Osteoblast (primary cell): ENCODE data around the gene GABRB3. TPM values are rescaled to one million over a fixed set of nuclear protein-coding genes. Genes with fewer than 3 reads are reported as not detected.

Experiments
- DNase-seq: peaks from one replicate; pipeline ENCODE4 v3.0.0; 2011; ENCODE audit warnings: low spot score, mixed read lengths; ENCODE audit not compliant: insufficient read length; ENCODE audit errors: missing footprints
- H2AFZ ChIP-seq: 2 replicates; pipeline ENCODE4 v1.6.0; 2011; ENCODE audit warnings: mild to moderate bottlenecking, low read length
- H3K27ac ChIP-seq: 2 replicates; pipeline ENCODE4 v1.5.1; 2011; ENCODE audit warnings: mild to moderate bottlenecking, low read depth, low read length, moderate library complexity
- H3K27me3 ChIP-seq: 2 replicates; pipeline ENCODE4 v1.6.0; 2012; ENCODE audit warnings: mild to moderate bottlenecking, control low read depth, inconsistent platforms, low read length, moderate library complexity; ENCODE audit not compliant: insufficient read depth
- H3K36me3 ChIP-seq: 2 replicates; pipeline ENCODE4 v1.5.1; 2011; ENCODE audit warnings: mild to moderate bottlenecking, low read length, control low read depth, moderate library complexity; ENCODE audit not compliant: insufficient read depth
- H3K4me1 ChIP-seq: 2 replicates; pipeline ENCODE4 v1.5.1; 2011; ENCODE audit warnings: mild to moderate bottlenecking, low read length, control low read depth, moderate library complexity; ENCODE audit not compliant: insufficient read depth
- H3K4me2 ChIP-seq: 2 replicates; pipeline ENCODE4 v1.6.0; 2011; ENCODE audit warnings: mild to moderate bottlenecking, low read length; ENCODE audit not compliant: insufficient read depth
- H3K4me3 ChIP-seq: fragments of 200-600 bp; sonication (generic); 3 replicates; pipeline ENCODE4 v1.5.1; 2012; ENCODE audit warnings: mild to moderate bottlenecking, low read length, inconsistent platforms; ENCODE audit not compliant: insufficient read depth
- H3K79me2 ChIP-seq: 2 replicates; pipeline ENCODE4 v1.6.0; 2012; ENCODE audit warnings: mild to moderate bottlenecking, low read length, control low read depth, inconsistent platforms; ENCODE audit not compliant: insufficient read depth
- H3K9me3 ChIP-seq: 2 replicates; pipeline ENCODE4 v1.5.1; 2011; ENCODE audit warnings: low read depth, low read length, control low read depth
- H4K20me1 ChIP-seq: 2 replicates; pipeline ENCODE4 v1.6.0; 2012; ENCODE audit warnings: mild to moderate bottlenecking, low read length, control low read depth; ENCODE audit not compliant: insufficient read depth
- CTCF ChIP-seq: IDR thresholded peaks from 2 replicates; pipeline ENCODE4 v1.5.1; 2011; ENCODE audit warnings: mild to moderate bottlenecking, low read depth, low read length, moderate library complexity; ENCODE audit errors: extremely low read depth
- total RNA-seq: library from RNA; depleted of rRNA; stranded (reverse); fragments of >200 nt; gene quantifications from 2 replicates; pipeline ENCODE4 v1.2.3, GENCODE V29; 2012

The GABRB3 gene
- total RNA-seq, 1 donor: under 0.01 TPM

GRCh38 chr15:26716069-26716468, 56.8 kb downstream of the GABRB3 start:
- H3K4me1 ChIP-seq: no peaks in the 10 kb centered on the region
- no peaks in the 10 kb centered on the region for H3K79me2 ChIP-seq
- H3K27me3 ChIP-seq: no peaks in the 10 kb centered on the region
- no peak overlapping the region for H3K4me3 ChIP-seq
- peaks cover 7% of the 10 kb centered on the region for H3K9me3 ChIP-seq
- no peak overlapping the region for H3K27ac ChIP-seq
- no peaks in the 10 kb centered on the region for H4K20me1 ChIP-seq
- no peaks in the 10 kb centered on the region for H3K36me3 ChIP-seq
- no peak overlapping the region for H3K4me2 ChIP-seq
- DNase-seq: no peak
- TF ChIP-seq CTCF: no peak
- H2AFZ ChIP-seq: no peak overlapping the region

- H3K36me3 ChIP-seq: no peaks in the 10 kb centered on the region
- peaks cover 3% of the 10 kb centered on the region for H3K9me3 ChIP-seq
- H3K79me2 ChIP-seq: no peaks in the 10 kb centered on the region
- no peak overlapping the region for H3K27ac ChIP-seq
- H3K4me3 ChIP-seq: no peak overlapping the region
- H2AFZ ChIP-seq: no peak overlapping the region
- no peaks in the 10 kb centered on the region for H3K27me3 ChIP-seq
- no peak for TF ChIP-seq CTCF
- H3K4me2 ChIP-seq: no peak overlapping the region
- no peaks in the 10 kb centered on the region for H3K4me1 ChIP-seq
- no peak for DNase-seq
- H4K20me1 ChIP-seq: no peaks in the 10 kb centered on the region
These were observed 59.4 kb downstream of the GABRB3 start for GRCh38 chr15:26713498-26713897.

- Histone ChIP-seq H3K9me3 (peaks cover 4% of the 10 kb centered on the region), H3K4me3 (no peak overlapping the region), H3K4me1 (no peaks in the 10 kb centered on the region), H3K27ac (no peak overlapping the region), H4K20me1 (no peaks in the 10 kb centered on the region), H3K4me2 (no peak overlapping the region), H2AFZ (no peak overlapping the region), H3K36me3 (no peaks in the 10 kb centered on the region), H3K79me2 (no peaks in the 10 kb centered on the region), H3K27me3 (no peaks in the 10 kb centered on the region)
- TF ChIP-seq CTCF: no peak
- no peak for DNase-seq
These were observed 60.5 kb downstream of the GABRB3 start for GRCh38 chr15:26712335-26712734.

GRCh38 chr15:26711445-26711844, 61.4 kb downstream of the GABRB3 start:
- Histone ChIP-seq H4K20me1 (no peaks in the 10 kb centered on the region), H3K4me2 (no peak overlapping the region), H3K4me1 (no peaks in the 10 kb centered on the region), H3K36me3 (no peaks in the 10 kb centered on the region), H2AFZ (no peak overlapping the region), H3K27ac (no peak overlapping the region), H3K79me2 (no peaks in the 10 kb centered on the region), H3K27me3 (no peaks in the 10 kb centered on the region), H3K9me3 (peaks cover 4% of the 10 kb centered on the region), H3K4me3 (no peak overlapping the region)
- DNase-seq: no peak
- no peak for TF ChIP-seq CTCF
